BLaER1 treated with 17β-estradiol and CSF1 and Interleukin-3, amounts not matched to agents 10 nM and 100 nM (cell line): Measurements from ENCODE around the gene REEP2.

Source experiments
- H3K27ac ChIP-seq, 11 experiments: shearing (Covaris generic); formaldehyde crosslinking; 2 replicates each; pipeline ENCODE4 v1.8.1; 2022
- H3K27me3 ChIP-seq, 11 experiments: shearing (Covaris generic); formaldehyde crosslinking; 2 replicates each; pipeline ENCODE4 v1.8.1; 2022
- H3K36me3 ChIP-seq, 11 experiments: shearing (Covaris generic); formaldehyde crosslinking; 2 replicates each; pipeline ENCODE4 v1.8.1; 2022
- H3K4me1 ChIP-seq, 10 experiments: shearing (Covaris generic); formaldehyde crosslinking; 2 replicates each; pipeline ENCODE4 v1.8.1; 2022
- H3K4me2 ChIP-seq, 11 experiments: shearing (Covaris generic); formaldehyde crosslinking; 2 replicates each; pipeline ENCODE4 v1.8.1; 2022
- H3K4me3 ChIP-seq, 10 experiments: shearing (Covaris generic); formaldehyde crosslinking; 2 replicates each; pipeline ENCODE4 v1.8.1; 2022
- H3K9ac ChIP-seq, 11 experiments: shearing (Covaris generic); formaldehyde crosslinking; 2 replicates each; pipeline ENCODE4 v1.8.1; 2022
- H3K9me3 ChIP-seq, 11 experiments: shearing (Covaris generic); formaldehyde crosslinking; replicated peaks in 1 of 11; 2 replicates each; pipeline ENCODE4 v1.8.1; 2022
- H4K20me1 ChIP-seq, 11 experiments: shearing (Covaris generic); formaldehyde crosslinking; 2 replicates each; pipeline ENCODE4 v1.8.1; 2022
- Cebpa-rat ChIP-seq, 11 experiments: shearing (Covaris generic); IDR thresholded peaks; 2 replicates each; pipeline ENCODE4 v1.8.1; 2022

REEP2 gene

GRCh38 chr5:138455232-138455930 is 16.5 kb downstream of the REEP2 start:
- Histone ChIP-seq H4K20me1 (no peaks in the 10 kb centered on the region), H3K27me3 (no peaks in the 10 kb centered on the region), H3K36me3 (no peaks in the 10 kb centered on the region), H3K27ac (no peak overlapping the region), H3K4me1 (peaks cover 30 to 42% (median 36%) of the 10 kb centered on the region in 10 experiments), H3K9me3 (no peaks in the 10 kb centered on the region), H3K4me3 (no peak overlapping the region), H3K9ac (peak overlapping the region in 1 of 11 experiments; percentile 24; a peak in 1 of 22 replicates), H3K4me2 (0 out of 22 replicates have a peak overlapping the region, but pooled peaks of 2 of the 11 experiments have one; percentile 7 to 19)
- no peak for TF ChIP-seq Cebpa-rat (IDR thresholded peaks at IDR 0.05)

GRCh38 chr5:138457531-138458275 is 18.8 kb downstream of the REEP2 start:
- peak overlapping the region; percentile 71 to 97 (median 89) for H3K4me2 ChIP-seq
- H3K9ac ChIP-seq: peak overlapping the region in 7 of 11 experiments; percentile 16 to 67 (median 56); a peak in 9 of 22 replicates
- no peaks in the 10 kb centered on the region for H3K36me3 ChIP-seq
- TF ChIP-seq Cebpa-rat (IDR thresholded peaks at IDR 0.05): no peak
- H3K9me3 ChIP-seq: no peaks in the 10 kb centered on the region
- no peaks in the 10 kb centered on the region for H4K20me1 ChIP-seq
- H3K4me3 ChIP-seq: no peak overlapping the region
- peaks cover 44 to 59% (median 50%) of the 10 kb centered on the region in 10 experiments for H3K4me1 ChIP-seq
- H3K27ac ChIP-seq: peak overlapping the region in 6 of 11 experiments; percentile 26 to 67 (median 58); a peak in 6 of 22 replicates
- H3K27me3 ChIP-seq: no peaks in the 10 kb centered on the region

GRCh38 chr5:138458384-138458783 is 19.5 kb downstream of the REEP2 start:
- Histone ChIP-seq H4K20me1 (no peaks in the 10 kb centered on the region), H3K9me3 (no peaks in the 10 kb centered on the region), H3K4me1 (peaks cover 49 to 66% (median 57%) of the 10 kb centered on the region in 10 experiments), H3K27ac (peak overlapping the region in 9 of 11 experiments; percentile 20 to 67 (median 58); a peak in 17 of 22 replicates), H3K4me2 (peak overlapping the region; percentile 71 to 97 (median 89)), H3K27me3 (no peaks in the 10 kb centered on the region), H3K4me3 (peak overlapping the region in 3 of 10 experiments; percentile 21 to 38 (median 29); a peak in 5 of 20 replicates), H3K36me3 (no peaks in the 10 kb centered on the region), H3K9ac (peak overlapping the region in 9 of 11 experiments; percentile 16 to 67 (median 45); a peak in 14 of 22 replicates)
- TF ChIP-seq Cebpa-rat (IDR thresholded peaks at IDR 0.05): no peak

- H3K27me3 ChIP-seq: no peaks in the 10 kb centered on the region
- no peak for TF ChIP-seq Cebpa-rat (IDR thresholded peaks at IDR 0.05)
- H3K4me3 ChIP-seq: peak overlapping the region in 3 of 10 experiments; percentile 21 to 38 (median 29); a peak in 5 of 20 replicates
- no peaks in the 10 kb centered on the region for H3K36me3 ChIP-seq
- H3K9me3 ChIP-seq: no peaks in the 10 kb centered on the region
- H3K27ac ChIP-seq: peak overlapping the region; percentile 20 to 67 (median 57); a peak in 19 of 22 replicates
- H3K4me1 ChIP-seq: peaks cover 52 to 70% (median 60%) of the 10 kb centered on the region in 10 experiments
- peak overlapping the region; percentile 71 to 97 (median 89) for H3K4me2 ChIP-seq
- peak overlapping the region in 9 of 11 experiments; percentile 16 to 67 (median 45); a peak in 14 of 22 replicates for H3K9ac ChIP-seq
- H4K20me1 ChIP-seq: no peaks in the 10 kb centered on the region
Measured at GRCh38 chr5:138458856-138459255, 20.0 kb downstream of the REEP2 start.

GRCh38 chr5:138459311-138459933 is 20.6 kb downstream of the REEP2 start:
- peak overlapping the region; percentile 71 to 97 (median 89) for H3K4me2 ChIP-seq
- H3K4me1 ChIP-seq: peaks cover 52 to 71% (median 60%) of the 10 kb centered on the region in 10 experiments
- no peak for TF ChIP-seq Cebpa-rat (IDR thresholded peaks at IDR 0.05)
- H3K27me3 ChIP-seq: no peaks in the 10 kb centered on the region
- no peaks in the 10 kb centered on the region for H4K20me1 ChIP-seq
- H3K9me3 ChIP-seq: no peaks in the 10 kb centered on the region
- peak overlapping the region; percentile 20 to 67 (median 57); a peak in 18 of 22 replicates for H3K27ac ChIP-seq
- peak overlapping the region in 7 of 11 experiments; percentile 16 to 67 (median 56); a peak in 13 of 22 replicates for H3K9ac ChIP-seq
- H3K4me3 ChIP-seq: peak overlapping the region in 1 of 10 experiments; percentile 21; a peak in 2 of 20 replicates
- no peaks in the 10 kb centered on the region for H3K36me3 ChIP-seq

GRCh38 chr5:138460032-138460693 is 21.3 kb downstream of the REEP2 start:
- Histone ChIP-seq H3K4me3 (no peak overlapping the region; a peak in 1 of 20 replicates), H3K27ac (peak overlapping the region in 8 of 11 experiments; percentile 20 to 67 (median 58); a peak in 12 of 22 replicates), H3K4me2 (peak overlapping the region; percentile 71 to 97 (median 89)), H3K36me3 (no peaks in the 10 kb centered on the region), H3K27me3 (no peaks in the 10 kb centered on the region), H4K20me1 (no peaks in the 10 kb centered on the region), H3K9ac (peak overlapping the region in 4 of 11 experiments; percentile 56 to 67 (median 58); a peak in 4 of 22 replicates), H3K9me3 (no peaks in the 10 kb centered on the region), H3K4me1 (peaks cover 52 to 70% (median 60%) of the 10 kb centered on the region in 10 experiments)
- no peak for TF ChIP-seq Cebpa-rat (IDR thresholded peaks at IDR 0.05)

GRCh38 chr5:138461343-138462125 is 22.7 kb downstream of the REEP2 start:
- TF ChIP-seq Cebpa-rat (IDR thresholded peaks at IDR 0.05): no peak
- no peak overlapping the region for H3K4me3 ChIP-seq
- H3K36me3 ChIP-seq: peaks cover 0 to 10% (median 5%) of the 10 kb centered on the region in 11 experiments; a peak in 19 of 22 replicates
- peaks cover 0 to 8% (median 0%) of the 10 kb centered on the region in 11 experiments; a peak in 1 of 22 replicates for H3K9me3 ChIP-seq
- H4K20me1 ChIP-seq: peaks cover 12 to 13% (median 12%) of the 10 kb centered on the region in 11 experiments
- no peak overlapping the region for H3K27ac ChIP-seq
- peaks cover 0 to 10% (median 0%) of the 10 kb centered on the region in 11 experiments; a peak in 5 of 22 replicates for H3K27me3 ChIP-seq
- peak overlapping the region in 10 of 11 experiments; percentile 28 to 97 (median 89); a peak in 10 of 22 replicates for H3K4me2 ChIP-seq
- H3K9ac ChIP-seq: peak overlapping the region in 1 of 11 experiments; percentile 36; a peak in 1 of 22 replicates
- peaks cover 61 to 70% (median 66%) of the 10 kb centered on the region in 10 experiments for H3K4me1 ChIP-seq
